B cell (primary cell): ENCODE measurements around the gene SMTNL1.

Experiments
- EZH2 ChIP-seq: IDR thresholded peaks from 2 replicates; pipeline ENCODE4 v1.6.1; 2012; ENCODE audit warnings: borderline replicate concordance, low read depth, mild to moderate bottlenecking, moderate library complexity, low read length; ENCODE audit not compliant: insufficient read depth, poor library complexity, severe bottlenecking
- TF ChIP-seq, protein P1 (sequence below): fragments of 200-600 bp; IDR thresholded peaks from one replicate; pipeline ENCODE4 v1.8.0; 2022; ENCODE audit warnings: antibody characterized with exemption, mild to moderate bottlenecking

DNA sequence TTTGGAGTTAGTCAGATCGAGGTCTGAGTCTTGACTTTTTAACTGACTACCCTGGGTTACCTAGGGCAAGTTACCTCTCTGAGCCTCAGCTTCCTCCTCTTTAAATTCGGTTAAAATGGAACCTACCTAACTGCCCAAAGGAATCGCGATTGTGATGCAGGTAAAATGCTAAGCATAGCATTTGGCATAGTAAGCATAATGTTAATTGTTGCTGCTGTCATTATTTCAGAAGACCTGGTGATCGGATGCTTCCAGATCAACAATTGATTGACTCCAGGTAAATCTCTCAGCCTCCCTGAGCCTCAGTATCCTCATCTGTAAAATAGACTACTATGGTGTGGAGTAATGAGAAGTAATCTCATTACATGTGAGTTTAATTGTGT is 21.3 kb upstream of the SMTNL1 start:
- TF ChIP-seq, protein P1, sequence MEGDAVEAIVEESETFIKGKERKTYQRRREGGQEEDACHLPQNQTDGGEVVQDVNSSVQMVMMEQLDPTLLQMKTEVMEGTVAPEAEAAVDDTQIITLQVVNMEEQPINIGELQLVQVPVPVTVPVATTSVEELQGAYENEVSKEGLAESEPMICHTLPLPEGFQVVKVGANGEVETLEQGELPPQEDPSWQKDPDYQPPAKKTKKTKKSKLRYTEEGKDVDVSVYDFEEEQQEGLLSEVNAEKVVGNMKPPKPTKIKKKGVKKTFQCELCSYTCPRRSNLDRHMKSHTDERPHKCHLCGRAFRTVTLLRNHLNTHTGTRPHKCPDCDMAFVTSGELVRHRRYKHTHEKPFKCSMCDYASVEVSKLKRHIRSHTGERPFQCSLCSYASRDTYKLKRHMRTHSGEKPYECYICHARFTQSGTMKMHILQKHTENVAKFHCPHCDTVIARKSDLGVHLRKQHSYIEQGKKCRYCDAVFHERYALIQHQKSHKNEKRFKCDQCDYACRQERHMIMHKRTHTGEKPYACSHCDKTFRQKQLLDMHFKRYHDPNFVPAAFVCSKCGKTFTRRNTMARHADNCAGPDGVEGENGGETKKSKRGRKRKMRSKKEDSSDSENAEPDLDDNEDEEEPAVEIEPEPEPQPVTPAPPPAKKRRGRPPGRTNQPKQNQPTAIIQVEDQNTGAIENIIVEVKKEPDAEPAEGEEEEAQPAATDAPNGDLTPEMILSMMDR, result no peak
- TF ChIP-seq EZH2, result no peak
